GM19043 (cell line): ENCODE measurements around the gene THAP11.

Experiments
- ATAC-seq: cut with Tn5 transposase; IDR thresholded peaks from one replicate; pipeline ENCODE4 v1.9.1; 2021; ENCODE audit warnings: low read depth; ENCODE audit not compliant: unreplicated experiment

Gene THAP11

DNA sequence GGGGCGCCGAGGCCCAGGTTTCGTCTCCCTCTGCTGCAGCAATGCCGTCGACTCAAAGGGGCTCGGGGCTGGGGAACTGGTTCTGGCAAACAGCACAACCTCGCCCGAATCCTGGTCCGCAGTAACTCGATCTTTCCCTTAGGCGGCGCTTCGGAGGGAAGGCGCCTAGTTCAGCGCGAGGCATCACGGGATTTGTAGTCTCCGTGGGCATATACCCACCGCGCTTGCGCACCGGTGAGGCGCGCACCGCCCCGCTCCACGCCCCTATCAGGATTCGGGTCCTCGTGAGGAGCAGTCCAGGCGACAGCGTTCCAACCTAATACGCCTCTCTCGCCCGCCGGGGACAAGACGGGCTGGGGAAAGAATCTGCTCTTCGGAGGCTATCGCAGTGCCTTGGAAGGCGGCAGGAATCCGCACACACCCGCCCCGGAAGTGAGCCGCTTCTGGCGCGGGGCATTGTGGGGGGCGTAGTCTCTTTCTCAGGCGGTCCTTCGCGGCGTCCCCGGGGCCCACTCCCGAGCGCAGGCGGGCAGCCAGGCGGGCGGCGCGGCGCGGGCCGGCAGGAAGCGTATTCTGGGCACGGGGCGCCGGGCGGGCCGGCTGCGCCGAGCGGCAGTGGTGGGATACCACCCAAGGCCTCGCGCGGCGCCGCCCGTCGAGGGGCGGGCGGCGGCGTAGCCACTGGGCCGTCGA is at the start of gene THAP11:
Gene THAP11 (plus strand): TSS at position 505 of the 693 bp plus-strand sequence. CDS start 235 bp downstream, outside the sequence.
- peak; percentile 42 for ATAC-seq

- ATAC-seq, result no peak
Measured at GRCh38 chr16:67796099-67796718, 45.9 kb upstream of the THAP11 start.

GRCh38 chr16:67800338-67800926 is 41.7 kb upstream of the THAP11 start:
- no peak for ATAC-seq

DNA sequence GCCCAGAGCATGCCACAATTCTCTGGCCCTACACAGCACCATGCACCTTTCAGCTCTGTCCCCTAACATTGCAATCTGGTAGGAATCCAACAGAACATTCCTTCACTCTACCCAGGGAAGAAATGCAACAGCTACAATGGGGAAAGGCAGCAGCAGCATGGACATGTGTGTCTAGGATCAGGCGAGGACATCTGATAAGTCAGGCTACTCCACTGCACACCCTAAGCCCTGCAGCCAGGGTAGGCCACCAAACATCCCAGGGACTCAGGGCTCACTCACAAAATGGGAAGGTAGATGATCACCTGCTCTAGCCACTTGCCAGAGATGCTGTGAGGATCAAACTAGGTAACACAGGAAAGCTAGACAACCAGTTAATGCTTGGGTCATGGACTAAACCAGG is 40.9 kb upstream of the THAP11 start:
- no peak for ATAC-seq

DNA sequence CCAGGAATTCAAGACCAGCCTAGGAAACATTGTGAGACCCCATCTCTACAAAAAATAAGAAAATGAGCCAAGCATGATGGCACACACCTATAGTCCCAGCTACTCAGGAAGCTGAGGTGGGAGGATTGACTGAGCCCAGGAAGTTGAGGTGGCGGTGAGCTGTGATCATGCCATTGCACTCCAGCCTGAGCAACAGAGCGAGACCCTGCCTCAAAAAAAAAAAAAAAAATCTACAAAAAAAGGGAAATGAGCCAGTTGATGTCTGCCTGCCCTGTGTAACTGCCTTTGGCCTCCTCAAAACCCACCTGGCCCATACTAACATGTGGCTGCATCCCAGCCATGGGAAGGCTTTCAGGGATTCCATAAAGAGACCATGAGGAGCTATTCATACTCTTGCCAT is 40.2 kb upstream of the THAP11 start:
- ATAC-seq, result no peak

- no peak for ATAC-seq
Measured at GRCh38 chr16:67803894-67804293, 38.2 kb upstream of the THAP11 start.

GRCh38 chr16:67804853-67805542 is 37.1 kb upstream of the THAP11 start:
- no peak for ATAC-seq

DNA sequence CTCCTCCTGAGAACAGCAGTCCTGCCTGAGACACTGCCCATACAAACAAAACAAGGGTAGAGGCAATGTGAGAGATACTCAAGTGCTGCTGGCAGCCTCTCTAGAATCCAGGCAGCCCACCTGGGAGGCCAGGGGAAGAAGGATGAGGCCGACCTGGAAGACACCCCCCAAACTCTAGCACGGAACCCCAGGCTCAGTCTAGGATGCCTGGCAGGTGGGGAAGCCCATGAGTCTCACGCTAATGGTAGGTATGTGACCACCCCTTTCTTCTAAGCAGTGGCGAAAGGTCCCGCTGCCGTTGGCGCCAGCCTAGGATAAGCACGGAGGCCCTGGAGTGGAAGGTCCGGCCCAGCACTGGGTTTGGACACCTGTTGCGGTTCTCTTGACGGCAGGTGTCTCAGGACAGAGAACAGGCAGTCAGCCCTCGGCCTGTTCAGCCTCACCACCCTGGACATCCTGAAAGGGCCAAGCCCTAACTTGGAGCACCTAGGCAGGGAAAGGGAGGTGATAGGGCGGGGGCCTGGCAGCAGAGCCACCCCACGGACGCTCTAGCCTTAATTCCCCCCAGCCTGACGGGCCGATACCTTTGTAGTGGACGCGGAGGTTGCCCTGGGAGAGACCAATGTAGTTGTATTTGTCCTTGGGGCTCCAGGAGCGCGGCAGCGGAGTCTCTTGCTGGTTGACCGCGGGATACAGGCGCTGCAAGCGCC is 36.2 kb upstream of the THAP11 start:
- no peak for ATAC-seq

- peak; percentile 94 for ATAC-seq
Measured at GRCh38 chr16:67806428-67807147, 35.5 kb upstream of the THAP11 start, which contains the start of the genes RANBP10 and TSNAXIP1. Gene RANBP10, minus strand, starts transcription at chr16:67806560. Its CDS starts 24 bp downstream, at chr16:67806536. Gene TSNAXIP1, plus strand, starts transcription at chr16:67806889. Its CDS starts 261 bp downstream, at chr16:67807150.

- ATAC-seq, result peak; percentile 2
Measured at GRCh38 chr16:67807148-67807682, 34.9 kb upstream of the THAP11 start.

DNA sequence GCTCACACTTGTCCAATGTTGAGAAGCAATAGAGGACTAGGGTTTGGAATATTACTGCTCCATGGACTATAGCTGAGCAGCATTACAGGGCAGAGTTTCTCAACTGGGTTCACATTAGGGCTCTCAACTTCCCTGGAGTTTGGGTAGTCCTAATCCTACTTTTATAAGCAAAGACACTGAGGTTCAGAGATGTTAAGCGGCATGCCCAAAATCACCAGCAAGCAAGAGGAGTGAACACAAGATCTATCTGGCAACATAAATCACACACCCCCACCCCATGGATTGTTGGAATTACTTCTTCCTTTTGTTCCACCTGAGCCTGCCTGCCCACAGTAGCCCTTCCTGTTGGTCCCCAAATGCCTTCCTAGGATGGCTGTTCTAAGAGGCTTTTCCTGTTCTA is 30.2 kb upstream of the THAP11 start:
- no peak for ATAC-seq

DNA sequence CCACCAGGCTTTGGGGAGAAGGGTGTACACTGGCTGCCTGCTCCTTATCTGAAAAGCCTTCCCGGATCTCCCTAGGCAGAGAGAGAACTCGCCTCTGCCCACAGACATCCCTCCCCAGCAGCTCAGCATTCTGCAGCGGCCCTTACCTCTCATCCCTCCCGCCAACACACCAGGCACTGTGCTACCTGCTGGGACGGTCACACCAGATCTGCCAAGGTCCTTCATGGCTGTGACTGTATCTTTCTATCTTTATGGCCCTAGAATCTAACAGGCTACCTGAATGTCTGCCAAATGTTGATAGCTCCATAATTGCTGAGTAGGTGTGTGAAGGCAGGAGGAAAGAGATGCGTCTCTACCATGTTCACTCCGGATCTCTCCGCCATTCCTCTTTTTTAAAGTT is 27.6 kb upstream of the THAP11 start:
- ATAC-seq, result no peak

DNA sequence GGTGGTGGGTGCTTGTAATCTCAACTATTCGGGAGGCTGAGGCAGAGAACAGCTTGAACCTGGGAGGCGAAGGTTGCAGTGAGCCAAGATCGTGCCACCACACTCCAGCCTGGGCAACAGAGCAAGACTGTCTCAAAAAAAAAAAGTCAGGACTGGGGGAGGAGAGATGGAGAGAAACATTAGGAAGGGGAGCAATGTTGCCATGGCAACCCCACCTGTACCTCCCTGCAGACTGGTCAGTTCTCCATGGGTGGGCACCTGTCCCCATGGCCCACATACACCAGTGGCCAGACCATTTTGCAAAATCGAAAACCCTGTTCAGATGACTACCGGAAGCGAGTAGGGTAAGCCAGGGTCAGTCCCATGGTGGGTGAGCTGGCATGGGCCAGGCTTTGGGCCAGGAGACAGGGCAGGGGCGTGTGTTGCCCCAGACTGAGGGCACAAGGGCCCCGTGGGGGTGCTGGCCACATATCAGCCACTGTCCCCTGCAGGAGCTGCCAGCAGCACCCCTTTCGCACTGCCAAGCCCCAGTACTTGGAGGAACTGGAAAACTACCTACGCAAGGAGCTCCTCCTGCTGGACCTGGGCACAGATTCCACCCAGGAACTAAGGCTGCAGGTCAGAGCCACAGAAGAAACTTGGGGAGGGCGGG is 21.4 kb upstream of the THAP11 start:
- no peak for ATAC-seq

DNA sequence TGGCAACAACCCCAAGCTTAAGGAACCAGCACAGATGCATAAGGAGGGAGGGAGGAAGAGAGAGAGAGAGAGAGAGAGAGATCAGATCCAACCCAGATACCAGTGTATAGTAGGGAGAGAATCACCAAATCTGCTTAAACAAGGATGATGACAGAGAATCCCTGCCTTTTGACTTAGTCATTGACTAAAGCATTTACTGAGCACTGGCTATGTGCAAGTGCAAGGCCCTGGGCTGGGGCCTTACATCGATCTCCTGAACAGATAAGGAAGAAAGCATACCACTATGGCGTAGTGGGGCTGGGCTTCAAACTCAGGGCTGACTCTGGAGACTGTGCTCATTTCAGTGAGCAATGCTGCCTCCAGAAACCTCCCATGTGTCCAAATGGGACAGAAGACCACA is 19.6 kb upstream of the THAP11 start:
- ATAC-seq, result no peak

- ATAC-seq, result no peak
Measured at GRCh38 chr16:67825119-67825518, 17.0 kb upstream of the THAP11 start.

DNA sequence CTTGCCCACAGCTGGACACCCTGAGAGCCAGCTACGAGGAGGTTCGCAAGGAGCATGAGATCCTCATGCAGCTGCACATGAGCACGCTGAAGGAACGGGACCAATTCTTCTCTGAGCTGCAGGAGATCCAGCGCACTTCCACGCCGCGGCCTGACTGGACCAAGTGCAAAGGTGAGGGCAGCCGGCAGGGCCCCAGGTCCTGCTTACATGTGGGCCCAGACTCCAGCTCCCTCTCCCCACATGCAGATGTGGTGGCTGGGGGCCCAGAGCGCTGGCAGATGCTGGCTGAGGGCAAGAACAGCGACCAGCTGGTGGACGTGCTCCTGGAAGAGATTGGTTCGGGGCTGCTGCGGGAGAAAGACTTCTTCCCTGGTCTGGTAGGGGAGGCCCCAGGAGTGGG is 16.2 kb upstream of the THAP11 start:
- no peak for ATAC-seq

DNA sequence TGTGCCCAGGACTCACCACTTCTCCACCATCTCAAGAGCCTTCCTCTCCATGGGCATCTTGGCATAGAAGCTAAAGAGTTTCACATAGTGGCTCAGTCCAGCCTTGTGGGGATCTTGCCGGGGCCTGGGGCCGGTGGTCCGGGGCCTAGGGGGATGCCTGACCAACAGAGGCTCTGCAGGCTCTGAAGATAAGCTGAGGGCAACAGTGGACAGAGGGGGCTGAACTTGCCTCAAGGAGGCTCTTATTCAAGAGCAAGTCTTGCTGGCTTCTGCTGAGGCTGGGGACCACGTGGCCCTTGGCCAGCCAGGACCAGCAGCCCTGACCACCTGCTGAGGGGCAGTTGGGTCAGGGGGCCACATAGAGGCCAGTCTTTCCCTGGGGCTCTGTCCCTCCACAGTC is 13.5 kb upstream of the THAP11 start:
- no peak for ATAC-seq

GRCh38 chr16:67833030-67833414 is 9.1 kb upstream of the THAP11 start:
- ATAC-seq, result no peak
